ENCODE data around the gene CAMK2N1. TPM values are rescaled to one million over a fixed set of nuclear protein-coding genes. Genes with fewer than 3 reads are reported as not detected.
"Not testable (repeated sequence)": the region's sequence is repeated elsewhere in the genome, so short reads cannot be mapped to it uniquely, and the experiment has no call there.

The CAMK2N1 gene
- total RNA-seq, 1 experiment from 2014 or later: 17.0 TPM

- not testable (repeated sequence) for DNase-seq (ENCODE audit: low spot score)
These were observed 10.8 kb upstream of the CAMK2N1 start for GRCh38 chr1:20496725-20497383.

- DNase-seq (ENCODE audit: low spot score): peak; percentile 65
These were observed 10.2 kb upstream of the CAMK2N1 start for GRCh38 chr1:20496241-20496661.

GRCh38 chr1:20495661-20496060 is 9.7 kb upstream of the CAMK2N1 start:
- DNase-seq (ENCODE audit: low spot score): no peak

- no peak for DNase-seq (ENCODE audit: low spot score)
These were observed 8.8 kb upstream of the CAMK2N1 start for GRCh38 chr1:20494609-20495311.

GRCh38 chr1:20493839-20494608 is 8.0 kb upstream of the CAMK2N1 start:
- DNase-seq (ENCODE audit: low spot score): peak; percentile 97

- DNase-seq (ENCODE audit: low spot score): no peak
These were observed 7.3 kb upstream of the CAMK2N1 start for GRCh38 chr1:20493309-20493708.

- DNase-seq (ENCODE audit: low spot score): no peak
These were observed 6.7 kb upstream of the CAMK2N1 start for GRCh38 chr1:20492751-20493150.

- no peak for DNase-seq (ENCODE audit: low spot score)
These were observed 5.9 kb upstream of the CAMK2N1 start for GRCh38 chr1:20491866-20492265.

GRCh38 chr1:20491178-20491577 is 5.2 kb upstream of the CAMK2N1 start:
- DNase-seq (ENCODE audit: low spot score): no peak

GRCh38 chr1:20487236-20487590 is 1.2 kb upstream of the CAMK2N1 start:
- no peak for DNase-seq (ENCODE audit: low spot score)

GRCh38 chr1:20486457-20487235 is 636 bp upstream of the CAMK2N1 start:
- peak; percentile 63 for DNase-seq (ENCODE audit: low spot score)

GRCh38 chr1:20484519-20485462 is 1.2 kb downstream of the CAMK2N1 start:
- DNase-seq (ENCODE audit: low spot score): peak; percentile 38

GRCh38 chr1:20483833-20484518 is 2.0 kb downstream of the CAMK2N1 start:
- peak; percentile 50 for DNase-seq (ENCODE audit: low spot score)

- DNase-seq (ENCODE audit: low spot score): no peak
These were observed 2.7 kb downstream of the CAMK2N1 start for GRCh38 chr1:20483098-20483832.

- DNase-seq (ENCODE audit: low spot score): no peak
These were observed 4.1 kb downstream of the CAMK2N1 start for GRCh38 chr1:20481643-20482498.

GRCh38 chr1:20480951-20481617 is 4.9 kb downstream of the CAMK2N1 start:
- DNase-seq (ENCODE audit: low spot score): peak; percentile 56

- DNase-seq (ENCODE audit: low spot score): peak; percentile 71
These were observed 5.6 kb downstream of the CAMK2N1 start for GRCh38 chr1:20480243-20480944.

Measured in HT-29 (cell line).